NCI-H526 treated with DMSO at 0.1 percent for 48 hours (cell line): ENCODE results near the gene PCOLCE2.

ENCODE experiments used
- DNase-seq: peaks from one replicate; lab custom pipeline; 2025; lab: John Stamatoyannopoulos, UW

PCOLCE2 gene

GRCh38 chr3:142866841-142867631 is 21.8 kb downstream of the PCOLCE2 start:
- DNase-seq: peak; percentile 98

- DNase-seq: no peak
Measured at GRCh38 chr3:142863930-142864920, 24.7 kb downstream of the PCOLCE2 start.

GRCh38 chr3:142863010-142863817 is 25.7 kb downstream of the PCOLCE2 start:
- peak; percentile 38 for DNase-seq

- DNase-seq: no peak
Measured at GRCh38 chr3:142861926-142862325, 27.0 kb downstream of the PCOLCE2 start.

GRCh38 chr3:142858043-142858442 is 30.8 kb downstream of the PCOLCE2 start:
- DNase-seq: peak; percentile 45

- peak; percentile 56 for DNase-seq
Measured at GRCh38 chr3:142857056-142857455, 31.8 kb downstream of the PCOLCE2 start.

- no peak for DNase-seq
Measured at GRCh38 chr3:142853270-142854168, 35.4 kb downstream of the PCOLCE2 start.

GRCh38 chr3:142852009-142852408 is 36.9 kb downstream of the PCOLCE2 start:
- no peak for DNase-seq

- no peak for DNase-seq
Measured at GRCh38 chr3:142850395-142851023, 38.4 kb downstream of the PCOLCE2 start.

GRCh38 chr3:142849148-142849547 is 39.7 kb downstream of the PCOLCE2 start:
- no peak for DNase-seq

GRCh38 chr3:142846779-142847577 is 41.9 kb downstream of the PCOLCE2 start:
- DNase-seq: no peak

- DNase-seq: peak; percentile 23
Measured at GRCh38 chr3:142844339-142844977, 44.4 kb downstream of the PCOLCE2 start.

- no peak for DNase-seq
Measured at GRCh38 chr3:142839831-142840230, 49.1 kb downstream of the PCOLCE2 start.

GRCh38 chr3:142837526-142837925 is 51.4 kb downstream of the PCOLCE2 start:
- no peak for DNase-seq

GRCh38 chr3:142828703-142829305 is 60.1 kb downstream of the PCOLCE2 start:
- peak; percentile 51 for DNase-seq

GRCh38 chr3:142819179-142819578 is 69.7 kb downstream of the PCOLCE2 start:
- no peak for DNase-seq

GRCh38 chr3:142818651-142819050 is 70.2 kb downstream of the PCOLCE2 start:
- DNase-seq: no peak

GRCh38 chr3:142817897-142818296 is 71.0 kb downstream of the PCOLCE2 start:
- no peak for DNase-seq

GRCh38 chr3:142817356-142817755 is 71.5 kb downstream of the PCOLCE2 start:
- DNase-seq: no peak
